BE2C (cell line): ENCODE results near the gene SLC43A1.
"Not testable (repeated sequence)": the region's sequence is repeated elsewhere in the genome, so short reads cannot be mapped to it uniquely, and the experiment has no call there.

Experiments used
- DNase-seq: peaks from one replicate; pipeline ENCODE4 v3.0.0-alpha.2; 2020
- H3K27me3 ChIP-seq: fragments of 250-450 bp; sonication (Bioruptor Pico); 2 replicates; pipeline ENCODE4 v1.5.1; 2020; ENCODE audit warnings: mild to moderate bottlenecking
- H3K36me3 ChIP-seq: fragments of 250-450 bp; sonication (Bioruptor Pico); 2 replicates; pipeline ENCODE4 v1.5.1; 2020; ENCODE audit warnings: mild to moderate bottlenecking
- H3K4me1 ChIP-seq: fragments of 250-450 bp; sonication (Bioruptor Pico); 2 replicates; pipeline ENCODE4 v1.5.1; 2020
- H3K4me3 ChIP-seq: 2 replicates; pipeline ENCODE4 v1.5.1; 2011; ENCODE audit warnings: low read depth, low read length
- H3K9me3 ChIP-seq: fragments of 250-450 bp; sonication (Bioruptor Pico); 2 replicates; pipeline ENCODE4 v1.5.1; 2020
- CTCF ChIP-seq: IDR thresholded peaks from 2 replicates; pipeline ENCODE4 v1.5.1; 2012; ENCODE audit warnings: mild to moderate bottlenecking, low read depth, low read length

SLC43A1 gene

DNA sequence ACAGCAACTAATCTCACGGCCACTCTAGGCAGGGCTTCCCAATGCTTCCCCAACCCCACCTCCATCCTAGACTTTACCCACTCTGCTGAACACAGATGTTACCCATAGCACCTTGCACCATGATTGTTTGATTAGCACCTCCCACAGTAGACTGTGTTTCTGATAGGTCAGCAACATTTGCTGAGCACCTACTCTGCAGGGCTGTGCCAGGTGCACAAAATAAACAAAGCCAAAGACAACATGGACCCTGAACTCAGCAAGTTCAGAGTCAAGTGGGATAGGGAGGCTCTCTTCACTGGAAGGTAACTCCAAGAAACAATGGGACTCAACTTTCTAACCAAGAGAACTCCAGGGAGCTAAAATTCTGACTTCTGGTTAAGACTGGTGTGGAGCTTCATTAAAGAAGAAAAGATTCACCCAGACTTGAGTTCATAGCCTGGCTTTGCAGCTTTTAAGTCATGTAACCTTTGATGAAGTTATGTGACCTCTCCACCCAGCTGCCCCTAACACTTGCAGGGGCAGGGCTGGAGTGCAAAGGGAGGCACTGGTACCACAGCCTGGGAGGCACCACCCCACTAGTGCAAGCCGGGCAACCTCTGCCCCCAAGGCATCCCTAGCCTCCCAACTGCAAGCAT, 61.8 kb downstream of the SLC43A1 start:
- Histone ChIP-seq H3K36me3 (no peaks in the 10 kb centered on the region), H3K9me3 (no peaks in the 10 kb centered on the region), H3K4me1 (no peaks in the 10 kb centered on the region), H3K4me3 (no peak overlapping the region), H3K27me3 (peaks cover 8% of the 10 kb centered on the region)
- no peak for DNase-seq
- TF ChIP-seq CTCF, result no peak

- Histone ChIP-seq H3K36me3 (no peaks in the 10 kb centered on the region), H3K4me3 (no peak overlapping the region), H3K27me3 (no peaks in the 10 kb centered on the region), H3K4me1 (no peaks in the 10 kb centered on the region), H3K9me3 (no peaks in the 10 kb centered on the region)
- no peak for DNase-seq
- no peak for TF ChIP-seq CTCF
Measured at GRCh38 chr11:57446055-57446454, 69.4 kb downstream of the SLC43A1 start.

DNA sequence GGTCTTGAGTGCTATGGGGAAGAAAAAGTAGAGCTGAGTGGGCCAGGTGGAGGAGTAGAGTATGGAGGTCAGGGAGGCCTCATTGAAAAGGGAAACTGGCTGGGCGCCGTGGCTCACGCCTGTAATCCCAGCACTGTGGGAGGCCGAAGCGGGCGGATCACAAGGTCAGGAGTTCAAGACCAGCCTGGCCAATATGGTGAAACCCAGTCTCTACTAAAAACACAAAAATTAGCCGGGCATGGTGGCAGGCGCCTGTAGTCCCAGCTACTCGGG, 70.4 kb downstream of the SLC43A1 start:
- DNase-seq, H3K4me3 ChIP-seq, H3K9me3 ChIP-seq: not testable (repeated sequence)

GRCh38 chr11:57444362-57445121, 71.0 kb downstream of the SLC43A1 start:
- TF ChIP-seq CTCF, result no peak
- Histone ChIP-seq H3K4me1 (no peaks in the 10 kb centered on the region), H3K9me3 (no peaks in the 10 kb centered on the region), H3K27me3 (no peaks in the 10 kb centered on the region), H3K4me3 (no peak overlapping the region), H3K36me3 (no peaks in the 10 kb centered on the region)
- no peak for DNase-seq

More for the DNA sequence above, 70.4 kb downstream of the SLC43A1 start:
- not testable (repeated sequence) for H3K27me3 ChIP-seq, H3K4me1 ChIP-seq, H3K36me3 ChIP-seq

- H3K36me3 ChIP-seq, result no peaks in the 10 kb centered on the region
- no peak for TF ChIP-seq CTCF
- H3K4me3 ChIP-seq, result no peak overlapping the region
- no peaks in the 10 kb centered on the region for H3K27me3 ChIP-seq
- H3K4me1 ChIP-seq, result no peaks in the 10 kb centered on the region
- no peaks in the 10 kb centered on the region for H3K9me3 ChIP-seq
- DNase-seq, result no peak
Measured at GRCh38 chr11:57440744-57441414, 74.6 kb downstream of the SLC43A1 start.

- Histone ChIP-seq H3K4me1 (no peaks in the 10 kb centered on the region), H3K27me3 (no peaks in the 10 kb centered on the region), H3K36me3 (no peaks in the 10 kb centered on the region), H3K9me3 (no peaks in the 10 kb centered on the region), H3K4me3 (no peak overlapping the region)
- no peak for TF ChIP-seq CTCF
- no peak for DNase-seq
Measured at GRCh38 chr11:57439786-57440185, 75.7 kb downstream of the SLC43A1 start.
